ENCODE data around the gene RAB28.

DNA sequence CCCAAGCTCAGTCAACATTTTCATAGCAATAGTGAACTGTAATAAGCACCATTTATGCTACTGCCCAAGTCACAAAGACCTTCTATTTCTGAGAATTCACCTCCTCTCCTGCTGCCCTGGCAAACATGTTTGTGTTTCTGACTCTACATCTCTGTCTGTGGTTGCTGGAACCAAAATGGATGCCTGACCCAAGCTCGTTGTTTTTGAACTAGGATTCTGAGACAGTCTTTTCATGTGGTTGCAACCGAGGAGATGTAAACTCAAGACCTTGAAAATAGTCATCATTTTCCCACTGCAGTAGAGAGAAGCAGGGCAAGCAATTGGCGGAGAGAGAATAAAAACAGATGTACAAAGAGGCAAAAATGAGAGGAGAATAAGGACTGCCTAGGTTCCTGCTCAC, 160.2 kb downstream of the RAB28 start:
- TF ChIP-seq, protein P1, sequence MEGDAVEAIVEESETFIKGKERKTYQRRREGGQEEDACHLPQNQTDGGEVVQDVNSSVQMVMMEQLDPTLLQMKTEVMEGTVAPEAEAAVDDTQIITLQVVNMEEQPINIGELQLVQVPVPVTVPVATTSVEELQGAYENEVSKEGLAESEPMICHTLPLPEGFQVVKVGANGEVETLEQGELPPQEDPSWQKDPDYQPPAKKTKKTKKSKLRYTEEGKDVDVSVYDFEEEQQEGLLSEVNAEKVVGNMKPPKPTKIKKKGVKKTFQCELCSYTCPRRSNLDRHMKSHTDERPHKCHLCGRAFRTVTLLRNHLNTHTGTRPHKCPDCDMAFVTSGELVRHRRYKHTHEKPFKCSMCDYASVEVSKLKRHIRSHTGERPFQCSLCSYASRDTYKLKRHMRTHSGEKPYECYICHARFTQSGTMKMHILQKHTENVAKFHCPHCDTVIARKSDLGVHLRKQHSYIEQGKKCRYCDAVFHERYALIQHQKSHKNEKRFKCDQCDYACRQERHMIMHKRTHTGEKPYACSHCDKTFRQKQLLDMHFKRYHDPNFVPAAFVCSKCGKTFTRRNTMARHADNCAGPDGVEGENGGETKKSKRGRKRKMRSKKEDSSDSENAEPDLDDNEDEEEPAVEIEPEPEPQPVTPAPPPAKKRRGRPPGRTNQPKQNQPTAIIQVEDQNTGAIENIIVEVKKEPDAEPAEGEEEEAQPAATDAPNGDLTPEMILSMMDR (IDR thresholded peaks at IDR 0.05) = no peak
- TF ChIP-seq POLR2AphosphoS5 (IDR thresholded peaks at IDR 0.05) (no peak), POLR2A (IDR thresholded peaks at IDR 0.05) (no peak), EP300 (IDR thresholded peaks at IDR 0.05) (no peak)
